ENCODE data around the gene SAFB. TPM values are rescaled to one million over a fixed set of nuclear protein-coding genes. Genes with fewer than 3 reads are reported as not detected.

The SAFB gene
- total RNA-seq, 2 experiments from 2014 or later: 68.9 to 177 TPM

GRCh38 chr19:5580161-5580571, 42.7 kb upstream of the SAFB start:
- BruUV-seq (replicated peaks): no TSS peak
- CTCF ChIA-PET (ENCODE audit: unreplicated experiment): no interaction called here

GRCh38 chr19:5585461-5586299, 37.2 kb upstream of the SAFB start:
- DNase-seq (ENCODE audit: low spot score): no peak
- TF ChIP-seq CTCF (conservative IDR thresholded peaks at IDR 0.05; ENCODE audit: low read length) (no peak), EZH2phosphoT487 (IDR thresholded peaks at IDR 0.05; ENCODE audit: borderline replicate concordance, low read depth, low read length) (no peak)
- CTCF ChIA-PET (ENCODE audit: unreplicated experiment): no interaction called here
- no peaks in the 10 kb centered on the region for H3K9me2 ChIP-seq (ENCODE audit: insufficient read depth, low read length)
- no peak overlapping the region for H3K4me2 ChIP-seq (ENCODE audit: low read length)
- H2AFZ ChIP-seq (ENCODE audit: low read length): no peak overlapping the region
- intact Hi-C loops (cut with micrococcal nuclease; ENCODE audit: unreplicated experiment): no loop called here
- H3K4me3 ChIP-seq (ENCODE audit: low read depth, low read length, poor library complexity, severe bottlenecking): no peak overlapping the region
- H3K4me1 ChIP-seq (ENCODE audit: insufficient read depth, low read length, poor library complexity, severe bottlenecking): no peaks in the 10 kb centered on the region
- BruUV-seq (replicated peaks): no TSS peak
- no peaks in the 10 kb centered on the region for H3K79me2 ChIP-seq (ENCODE audit: insufficient read depth, low read depth, low read length)
- H3K36me3 ChIP-seq (ENCODE audit: insufficient read depth, low read length): peaks cover 69% of the 10 kb centered on the region
- no peaks in the 10 kb centered on the region for H3K9me3 ChIP-seq (ENCODE audit: low read length)
- POLR2A ChIA-PET: interaction anchor here (0.6 kb wide), 1 partner anchor 1691 kb away, joined by 3 read pairs; no protein-coding TSS in a partner anchor
- no peak overlapping the region for H3K27ac ChIP-seq (ENCODE audit: low read depth, low read length, poor library complexity, severe bottlenecking)
- no peaks in the 10 kb centered on the region for H4K20me1 ChIP-seq (ENCODE audit: insufficient read depth, low read length)

More at GRCh38 chr19:5580161-5580571, 42.7 kb upstream of the SAFB start:
- Histone ChIP-seq H3K36me3 (ENCODE audit: insufficient read depth, low read length) (peaks cover 14% of the 10 kb centered on the region; the same call in 1 of the 2 replicates), H3K9me2 (ENCODE audit: insufficient read depth, low read length) (no peaks in the 10 kb centered on the region), H2AFZ (ENCODE audit: low read length) (no peak overlapping the region), H3K4me3 (ENCODE audit: low read depth, low read length, poor library complexity, severe bottlenecking) (no peak overlapping the region), H3K27ac (ENCODE audit: low read depth, low read length, poor library complexity, severe bottlenecking) (no peak overlapping the region), H3K79me2 (ENCODE audit: insufficient read depth, low read depth, low read length) (no peaks in the 10 kb centered on the region), H4K20me1 (ENCODE audit: insufficient read depth, low read length) (no peaks in the 10 kb centered on the region), H3K4me2 (ENCODE audit: low read length) (no peak overlapping the region), H3K9me3 (ENCODE audit: low read length) (no peaks in the 10 kb centered on the region), H3K4me1 (ENCODE audit: insufficient read depth, low read length, poor library complexity, severe bottlenecking) (no peaks in the 10 kb centered on the region)
- POLR2A ChIA-PET: interaction anchor here (0.6 kb wide), 2 partner anchors 10 to 417 kb away, joined by 3 to 4 read pairs; no protein-coding TSS in a partner anchor
- no peak for TF ChIP-seq EZH2phosphoT487 (IDR thresholded peaks at IDR 0.05; ENCODE audit: borderline replicate concordance, low read depth, low read length)
- no peak for TF ChIP-seq CTCF (conservative IDR thresholded peaks at IDR 0.05; ENCODE audit: low read length)
- intact Hi-C loops (cut with micrococcal nuclease; ENCODE audit: unreplicated experiment): no loop called here
- no peak for DNase-seq (ENCODE audit: low spot score)

Data from OCI-LY7 (cell line).